IMR-90 (cell line): Measurements from ENCODE around the gene NRAS.

Experiments used
- BHLHE40 ChIP-seq: fragments of 150-350 bp; IDR thresholded peaks from 2 replicates; pipeline ENCODE4 v1.6.1; 2016; ENCODE audit warnings: mild to moderate bottlenecking, low read depth, low read length
- CEBPB ChIP-seq: IDR thresholded peaks from 2 replicates; pipeline ENCODE4 v1.6.1; 2012; ENCODE audit warnings: low read depth, low read length, improper control_type of control experiment
- POLR2A ChIP-seq: IDR thresholded peaks from 2 replicates; pipeline ENCODE4 v1.6.1; 2012; ENCODE audit warnings: mild to moderate bottlenecking, low read depth, low read length
- TF ChIP-seq, protein P1 (sequence below): conservative IDR thresholded peaks from 2 replicates; pipeline ENCODE4 v1.5.1; 2012; ENCODE audit warnings: mild to moderate bottlenecking, low read depth, low read length, improper control_type of control experiment

DNA sequence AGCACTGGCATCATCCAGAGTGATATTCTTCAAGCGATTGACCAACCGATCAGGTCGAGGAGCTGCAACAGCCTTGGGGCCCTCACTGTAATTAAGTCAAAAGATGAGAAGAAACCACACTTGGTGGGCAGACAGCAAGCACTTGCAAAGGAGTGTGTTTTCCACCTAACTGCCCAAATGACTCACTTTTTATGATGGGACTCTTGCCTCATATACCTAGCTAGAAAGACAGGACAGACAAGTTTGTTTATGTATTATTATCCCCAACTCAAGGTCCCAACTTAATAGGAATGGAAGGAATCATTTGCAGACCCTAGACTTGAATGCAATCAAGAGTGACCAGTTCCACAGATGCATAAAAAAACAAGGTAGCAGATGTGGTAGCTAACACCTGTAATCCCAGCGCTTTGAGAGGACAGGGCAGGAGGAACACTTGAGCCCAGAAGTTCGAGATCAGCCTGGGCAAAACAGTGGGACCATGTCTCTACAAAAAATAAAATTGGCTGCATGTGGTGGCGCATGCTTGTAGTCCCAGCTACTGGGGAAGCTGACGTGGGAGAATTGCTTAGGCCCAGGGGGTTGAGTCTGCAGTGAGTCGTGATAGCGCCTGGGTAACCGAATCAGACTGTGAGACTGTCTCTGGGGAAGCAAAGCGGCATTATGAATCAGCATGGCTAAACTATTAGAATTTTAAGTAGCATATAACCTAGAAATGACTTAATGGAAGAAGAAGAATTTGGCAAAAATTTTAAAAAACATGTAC, 2.3 kb upstream of the NRAS start:
- TF ChIP-seq, protein P1, sequence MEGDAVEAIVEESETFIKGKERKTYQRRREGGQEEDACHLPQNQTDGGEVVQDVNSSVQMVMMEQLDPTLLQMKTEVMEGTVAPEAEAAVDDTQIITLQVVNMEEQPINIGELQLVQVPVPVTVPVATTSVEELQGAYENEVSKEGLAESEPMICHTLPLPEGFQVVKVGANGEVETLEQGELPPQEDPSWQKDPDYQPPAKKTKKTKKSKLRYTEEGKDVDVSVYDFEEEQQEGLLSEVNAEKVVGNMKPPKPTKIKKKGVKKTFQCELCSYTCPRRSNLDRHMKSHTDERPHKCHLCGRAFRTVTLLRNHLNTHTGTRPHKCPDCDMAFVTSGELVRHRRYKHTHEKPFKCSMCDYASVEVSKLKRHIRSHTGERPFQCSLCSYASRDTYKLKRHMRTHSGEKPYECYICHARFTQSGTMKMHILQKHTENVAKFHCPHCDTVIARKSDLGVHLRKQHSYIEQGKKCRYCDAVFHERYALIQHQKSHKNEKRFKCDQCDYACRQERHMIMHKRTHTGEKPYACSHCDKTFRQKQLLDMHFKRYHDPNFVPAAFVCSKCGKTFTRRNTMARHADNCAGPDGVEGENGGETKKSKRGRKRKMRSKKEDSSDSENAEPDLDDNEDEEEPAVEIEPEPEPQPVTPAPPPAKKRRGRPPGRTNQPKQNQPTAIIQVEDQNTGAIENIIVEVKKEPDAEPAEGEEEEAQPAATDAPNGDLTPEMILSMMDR: no peak
- TF ChIP-seq BHLHE40: no peak
- TF ChIP-seq POLR2A: no peak
- TF ChIP-seq CEBPB: no peak
